SKM-1 treated with dmso at 0.1 percent for 144 hours (cell line): ENCODE results near the gene SORCS2.

Experiments used
- DNase-seq: peaks from one replicate; lab custom pipeline; 2025; ENCODE audit not compliant: unreplicated experiment; lab: John Stamatoyannopoulos, UW

Gene SORCS2

GRCh38 chr4:7366180-7366945 lies 174.0 kb downstream of the SORCS2 start:
- DNase-seq: no peak

GRCh38 chr4:7366954-7367353 lies 174.6 kb downstream of the SORCS2 start:
- DNase-seq: no peak

- DNase-seq: no peak
These were observed 175.1 kb downstream of the SORCS2 start for GRCh38 chr4:7367406-7367805.

- DNase-seq: no peak
These were observed 175.5 kb downstream of the SORCS2 start for GRCh38 chr4:7367864-7368277.

GRCh38 chr4:7368296-7368695 lies 176.0 kb downstream of the SORCS2 start:
- no peak for DNase-seq

GRCh38 chr4:7369511-7369910 lies 177.2 kb downstream of the SORCS2 start:
- DNase-seq: no peak

GRCh38 chr4:7370038-7370437 lies 177.7 kb downstream of the SORCS2 start:
- DNase-seq: no peak

GRCh38 chr4:7371210-7371941 lies 179.0 kb downstream of the SORCS2 start:
- DNase-seq: no peak

- DNase-seq: no peak
These were observed 180.3 kb downstream of the SORCS2 start for GRCh38 chr4:7372673-7373072.

GRCh38 chr4:7374571-7374970 lies 182.2 kb downstream of the SORCS2 start:
- DNase-seq: no peak

GRCh38 chr4:7375427-7375826 lies 183.1 kb downstream of the SORCS2 start:
- no peak for DNase-seq

GRCh38 chr4:7377223-7377865 lies 185.0 kb downstream of the SORCS2 start:
- no peak for DNase-seq

- DNase-seq: no peak
These were observed 186.8 kb downstream of the SORCS2 start for GRCh38 chr4:7379186-7379585.

GRCh38 chr4:7379719-7380118 lies 187.4 kb downstream of the SORCS2 start:
- DNase-seq: no peak

GRCh38 chr4:7381221-7381889 lies 189.0 kb downstream of the SORCS2 start:
- DNase-seq: no peak

- DNase-seq: no peak
These were observed 189.7 kb downstream of the SORCS2 start for GRCh38 chr4:7381890-7382633.

GRCh38 chr4:7382634-7383014 lies 190.3 kb downstream of the SORCS2 start:
- DNase-seq: no peak

GRCh38 chr4:7383266-7383665 lies 190.9 kb downstream of the SORCS2 start:
- no peak for DNase-seq

GRCh38 chr4:7384003-7384928 lies 191.9 kb downstream of the SORCS2 start:
- no peak for DNase-seq
